ENCODE measurements around the gene INO80D.
A peak's percentile ranks its signal among the peaks of the same experiment; 100 is the strongest.

Gene INO80D

DNA sequence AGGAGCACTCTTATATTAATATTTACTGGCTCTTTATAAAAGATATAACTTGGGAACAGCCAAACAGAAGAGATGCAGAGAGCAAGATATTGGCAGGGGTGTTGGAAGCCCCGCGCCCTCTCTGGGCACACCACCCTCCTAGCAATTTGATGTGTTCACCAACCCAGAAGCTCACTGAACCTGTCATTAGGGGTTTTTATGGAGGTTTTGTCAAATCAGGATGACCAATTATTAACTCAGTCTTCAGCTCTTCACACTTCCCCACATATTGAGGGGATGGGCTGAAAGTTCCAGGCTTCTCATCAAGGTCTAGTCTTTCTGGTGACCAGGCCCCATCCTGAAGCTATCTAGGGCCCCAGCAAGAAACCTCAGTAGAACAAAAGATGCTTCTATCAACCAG lies 10.9 kb upstream of the INO80D start:
- no peak for TF ChIP-seq CTCF (IDR thresholded peaks at IDR 0.05; ENCODE audit: insufficient read depth, low read length)
- no peak for TF ChIP-seq GABPA (IDR thresholded peaks at IDR 0.05; ENCODE audit: low read depth)
- TF ChIP-seq SPI1 (IDR thresholded peaks at IDR 0.05; ENCODE audit: borderline replicate concordance, low read depth) = no peak
- TF ChIP-seq, protein P1, sequence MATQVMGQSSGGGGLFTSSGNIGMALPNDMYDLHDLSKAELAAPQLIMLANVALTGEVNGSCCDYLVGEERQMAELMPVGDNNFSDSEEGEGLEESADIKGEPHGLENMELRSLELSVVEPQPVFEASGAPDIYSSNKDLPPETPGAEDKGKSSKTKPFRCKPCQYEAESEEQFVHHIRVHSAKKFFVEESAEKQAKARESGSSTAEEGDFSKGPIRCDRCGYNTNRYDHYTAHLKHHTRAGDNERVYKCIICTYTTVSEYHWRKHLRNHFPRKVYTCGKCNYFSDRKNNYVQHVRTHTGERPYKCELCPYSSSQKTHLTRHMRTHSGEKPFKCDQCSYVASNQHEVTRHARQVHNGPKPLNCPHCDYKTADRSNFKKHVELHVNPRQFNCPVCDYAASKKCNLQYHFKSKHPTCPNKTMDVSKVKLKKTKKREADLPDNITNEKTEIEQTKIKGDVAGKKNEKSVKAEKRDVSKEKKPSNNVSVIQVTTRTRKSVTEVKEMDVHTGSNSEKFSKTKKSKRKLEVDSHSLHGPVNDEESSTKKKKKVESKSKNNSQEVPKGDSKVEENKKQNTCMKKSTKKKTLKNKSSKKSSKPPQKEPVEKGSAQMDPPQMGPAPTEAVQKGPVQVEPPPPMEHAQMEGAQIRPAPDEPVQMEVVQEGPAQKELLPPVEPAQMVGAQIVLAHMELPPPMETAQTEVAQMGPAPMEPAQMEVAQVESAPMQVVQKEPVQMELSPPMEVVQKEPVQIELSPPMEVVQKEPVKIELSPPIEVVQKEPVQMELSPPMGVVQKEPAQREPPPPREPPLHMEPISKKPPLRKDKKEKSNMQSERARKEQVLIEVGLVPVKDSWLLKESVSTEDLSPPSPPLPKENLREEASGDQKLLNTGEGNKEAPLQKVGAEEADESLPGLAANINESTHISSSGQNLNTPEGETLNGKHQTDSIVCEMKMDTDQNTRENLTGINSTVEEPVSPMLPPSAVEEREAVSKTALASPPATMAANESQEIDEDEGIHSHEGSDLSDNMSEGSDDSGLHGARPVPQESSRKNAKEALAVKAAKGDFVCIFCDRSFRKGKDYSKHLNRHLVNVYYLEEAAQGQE (IDR thresholded peaks at IDR 0.05; ENCODE audit: insufficient replicate concordance, low read depth) = no peak
- no peak for TF ChIP-seq POLR2AphosphoS5 (IDR thresholded peaks at IDR 0.05; ENCODE audit: low read depth)
- H3K4me3 ChIP-seq (replicated peaks; ENCODE audit: insufficient read depth, low read length) = no peak overlapping the region
- H3K27me3 ChIP-seq (ENCODE audit: insufficient read depth, poor library complexity, severe bottlenecking) = no peaks in the 10 kb centered on the region
- DNase-seq (ENCODE audit: low read depth in 1 of 2, low spot score in 1 of 2) = no peak
- H3K27ac ChIP-seq (replicated peaks) = peak overlapping the region; percentile 89

- H3K4me3 ChIP-seq (replicated peaks; ENCODE audit: insufficient read depth, low read length) = no peak overlapping the region
- peak overlapping the region; percentile 89 for H3K27ac ChIP-seq (replicated peaks)
- DNase-seq (ENCODE audit: low read depth in 1 of 2, low spot score in 1 of 2) = peak; percentile 81 to 87
- TF ChIP-seq, protein P1 (IDR thresholded peaks at IDR 0.05; ENCODE audit: insufficient replicate concordance, low read depth) = peak; percentile 52
- no peak for TF ChIP-seq CTCF (IDR thresholded peaks at IDR 0.05; ENCODE audit: insufficient read depth, low read length)
- TF ChIP-seq GABPA (IDR thresholded peaks at IDR 0.05; ENCODE audit: low read depth) = no peak
- no peak for TF ChIP-seq SPI1 (IDR thresholded peaks at IDR 0.05; ENCODE audit: borderline replicate concordance, low read depth)
- TF ChIP-seq POLR2AphosphoS5 (IDR thresholded peaks at IDR 0.05; ENCODE audit: low read depth) = peak; percentile 88
- H3K27me3 ChIP-seq (ENCODE audit: insufficient read depth, poor library complexity, severe bottlenecking) = no peaks in the 10 kb centered on the region
Observed at GRCh38 chr2:206095536-206096332, 9.8 kb upstream of the INO80D start.

GRCh38 chr2:206092297-206092696 lies 6.3 kb upstream of the INO80D start:
- DNase-seq (ENCODE audit: low read depth in 1 of 2, low spot score in 1 of 2) = no peak
- TF ChIP-seq SPI1 (IDR thresholded peaks at IDR 0.05; ENCODE audit: borderline replicate concordance, low read depth) (no peak), GABPA (IDR thresholded peaks at IDR 0.05; ENCODE audit: low read depth) (no peak), POLR2AphosphoS5 (IDR thresholded peaks at IDR 0.05; ENCODE audit: low read depth) (no peak), CTCF (IDR thresholded peaks at IDR 0.05; ENCODE audit: insufficient read depth, low read length) (no peak)
- TF ChIP-seq, protein P1 (IDR thresholded peaks at IDR 0.05; ENCODE audit: insufficient replicate concordance, low read depth) = no peak
- no peak overlapping the region for H3K27ac ChIP-seq (replicated peaks)
- no peak overlapping the region for H3K4me3 ChIP-seq (replicated peaks; ENCODE audit: insufficient read depth, low read length)
- no peaks in the 10 kb centered on the region for H3K27me3 ChIP-seq (ENCODE audit: insufficient read depth, poor library complexity, severe bottlenecking)
